ENCODE results near the gene GPA33.

Gene GPA33

DNA sequence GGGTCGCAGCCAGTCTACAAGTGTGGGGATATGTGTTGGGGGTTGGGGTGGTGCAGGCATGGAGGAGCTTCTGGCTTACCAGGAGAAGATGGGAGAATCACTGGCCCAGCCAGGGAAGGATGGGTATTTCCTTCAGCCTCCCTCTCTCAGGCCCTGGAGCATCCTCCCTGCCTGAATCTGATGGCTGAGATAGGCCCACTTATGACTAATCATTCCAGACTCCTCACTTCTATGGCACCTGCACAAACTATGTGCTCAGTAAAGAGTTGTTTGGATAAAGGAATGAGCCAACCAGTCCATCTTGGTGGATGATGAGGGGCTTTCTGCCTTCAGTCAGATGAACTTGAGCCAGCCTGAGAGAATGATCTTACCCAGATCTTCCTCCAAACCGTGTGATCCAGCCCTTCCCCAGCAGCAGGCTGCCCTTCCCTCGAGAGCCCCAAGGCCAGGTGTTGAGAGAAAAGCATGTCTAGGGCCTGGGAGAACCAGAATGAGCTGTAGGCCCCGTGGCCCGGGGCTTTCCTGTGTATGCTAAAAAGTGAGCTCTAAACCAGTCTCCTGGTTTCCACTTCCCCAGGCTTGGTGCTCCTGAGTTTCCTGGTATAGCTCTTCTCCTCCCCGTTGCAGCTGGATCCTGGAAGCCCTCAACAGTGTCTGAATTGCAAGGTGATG is 1.3 kb downstream of the GPA33 start:
- in situ Hi-C loops (cut with HindIII; ENCODE audit: low sequenced_read_pairs), result no loop called here

DNA sequence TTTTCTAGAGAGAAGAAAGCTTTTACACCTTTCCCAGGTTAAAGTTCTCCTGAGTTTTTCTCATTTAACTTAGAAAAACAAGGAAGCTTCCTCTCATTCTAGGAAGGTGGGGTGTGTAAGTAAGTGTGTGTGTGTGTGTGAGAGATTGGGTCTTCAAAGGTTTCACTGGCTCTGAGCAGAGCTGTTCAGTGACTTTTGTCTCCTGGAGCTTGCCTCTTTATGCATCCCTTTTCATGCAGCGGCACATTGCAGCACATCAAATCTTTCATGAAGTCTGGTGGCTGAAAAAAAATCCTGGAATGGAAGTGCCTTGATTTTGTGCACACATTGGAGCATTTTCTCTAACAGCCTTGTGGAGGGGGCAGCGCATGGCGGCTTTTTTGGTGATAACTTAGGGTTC is 3.4 kb downstream of the GPA33 start:
- in situ Hi-C loops (cut with HindIII; ENCODE audit: low sequenced_read_pairs), result no loop called here

DNA sequence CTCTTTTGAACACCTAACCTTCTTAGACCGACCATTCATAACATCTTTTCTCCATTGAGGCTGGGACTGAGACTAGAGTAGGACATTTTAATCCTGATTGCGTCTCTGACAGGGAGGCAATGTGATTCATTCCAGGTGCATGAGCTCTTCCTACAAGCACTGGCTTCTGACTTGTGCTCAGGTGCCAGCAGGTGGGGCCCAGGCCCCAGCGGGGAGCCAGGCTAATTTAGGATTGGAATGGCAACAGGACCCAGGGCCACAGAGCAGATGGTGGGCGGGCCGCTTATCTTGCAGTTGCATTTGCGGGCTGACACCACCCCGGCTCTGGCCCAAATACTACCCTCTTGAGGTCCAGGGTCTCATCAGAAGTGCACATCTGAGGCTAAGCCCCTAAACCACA is 4.1 kb downstream of the GPA33 start:
- in situ Hi-C loops (cut with HindIII; ENCODE audit: low sequenced_read_pairs), result no loop called here

- in situ Hi-C loops (cut with HindIII; ENCODE audit: low sequenced_read_pairs), result no loop called here
Measured at GRCh38 chr1:167084757-167085156, 5.4 kb downstream of the GPA33 start.

GRCh38 chr1:167083871-167084270 is 6.3 kb downstream of the GPA33 start:
- in situ Hi-C loops (cut with HindIII; ENCODE audit: low sequenced_read_pairs), result no loop called here

DNA sequence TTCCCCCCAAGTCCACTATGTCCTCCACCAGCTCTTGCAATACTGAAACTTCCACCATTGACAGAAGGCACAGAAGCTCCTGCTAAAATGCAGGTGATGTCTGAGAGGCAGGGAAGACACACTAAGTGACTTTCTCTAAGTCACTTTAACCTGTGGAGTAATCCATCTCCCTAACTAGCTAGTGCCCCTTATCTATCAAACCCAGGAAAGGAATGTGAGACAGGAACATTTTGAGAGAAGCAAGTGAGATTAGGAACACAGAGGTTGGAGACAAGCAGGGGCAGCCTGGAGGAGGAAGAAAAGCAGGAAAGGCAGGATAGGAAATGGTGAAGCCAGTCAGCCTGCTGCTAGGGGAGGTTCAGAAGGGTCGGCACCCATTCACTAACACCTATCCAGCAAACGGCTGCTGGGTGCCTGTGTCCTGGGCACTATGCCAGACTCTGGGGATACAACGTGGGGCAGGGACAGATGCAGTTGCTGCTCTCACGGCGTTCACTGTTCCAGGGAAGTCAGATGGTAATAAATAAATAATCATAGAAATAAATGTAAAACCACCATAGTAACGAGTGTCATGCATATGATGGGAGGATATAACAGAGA is 7.0 kb downstream of the GPA33 start:
- in situ Hi-C loops (cut with HindIII; ENCODE audit: low sequenced_read_pairs), result no loop called here

DNA sequence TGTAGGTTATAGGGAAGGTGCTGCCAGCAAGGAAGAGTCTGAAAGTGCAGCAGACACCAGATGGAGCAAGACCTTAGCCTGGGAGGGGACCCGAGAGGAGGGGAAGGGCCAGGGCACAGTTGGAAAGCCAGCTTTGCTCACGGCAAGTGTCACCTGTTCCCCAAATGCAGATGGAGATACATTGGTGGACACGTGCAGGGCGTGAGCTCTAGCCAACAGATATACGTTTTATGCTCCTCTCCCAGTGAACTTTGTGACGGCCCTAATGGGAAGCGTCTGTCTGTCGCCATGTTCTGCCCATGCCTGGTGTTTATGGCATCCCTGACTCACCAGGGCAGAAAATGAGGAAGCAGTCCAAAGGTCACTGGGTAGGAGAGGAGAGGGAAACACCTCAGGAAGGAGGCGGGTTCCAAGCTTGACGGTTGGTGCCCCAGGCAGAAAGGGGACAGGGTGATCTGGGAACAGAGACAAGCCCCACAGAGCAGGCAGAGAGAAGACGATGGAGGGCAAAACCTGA is 7.6 kb downstream of the GPA33 start:
- in situ Hi-C loops (cut with HindIII; ENCODE audit: low sequenced_read_pairs), result no loop called here

- in situ Hi-C loops (cut with HindIII; ENCODE audit: low sequenced_read_pairs), result no loop called here
Measured at GRCh38 chr1:167081594-167082156, 8.5 kb downstream of the GPA33 start.

DNA sequence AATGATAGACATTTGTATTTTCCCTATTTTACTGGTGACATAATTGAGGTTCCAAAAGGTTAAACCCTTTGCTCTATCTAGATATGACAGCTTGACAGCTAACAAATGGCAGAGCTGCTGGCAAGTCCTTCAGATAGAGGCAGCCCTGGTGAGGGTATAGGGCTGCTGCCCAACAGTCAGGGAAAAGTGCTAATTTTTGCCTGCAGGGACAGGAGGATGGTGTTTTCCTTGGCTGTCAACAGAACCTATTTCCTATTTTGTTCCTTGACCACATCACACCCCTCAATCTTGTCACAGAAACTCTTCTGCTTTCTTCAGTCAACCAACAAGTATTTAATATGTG is 12.3 kb downstream of the GPA33 start:
- in situ Hi-C loops (cut with HindIII; ENCODE audit: low sequenced_read_pairs), result no loop called here

- in situ Hi-C loops (cut with HindIII; ENCODE audit: low sequenced_read_pairs), result no loop called here
Measured at GRCh38 chr1:167077128-167077867, 12.9 kb downstream of the GPA33 start.

GRCh38 chr1:167076136-167076710 is 14.0 kb downstream of the GPA33 start:
- in situ Hi-C loops (cut with HindIII; ENCODE audit: low sequenced_read_pairs), result no loop called here

DNA sequence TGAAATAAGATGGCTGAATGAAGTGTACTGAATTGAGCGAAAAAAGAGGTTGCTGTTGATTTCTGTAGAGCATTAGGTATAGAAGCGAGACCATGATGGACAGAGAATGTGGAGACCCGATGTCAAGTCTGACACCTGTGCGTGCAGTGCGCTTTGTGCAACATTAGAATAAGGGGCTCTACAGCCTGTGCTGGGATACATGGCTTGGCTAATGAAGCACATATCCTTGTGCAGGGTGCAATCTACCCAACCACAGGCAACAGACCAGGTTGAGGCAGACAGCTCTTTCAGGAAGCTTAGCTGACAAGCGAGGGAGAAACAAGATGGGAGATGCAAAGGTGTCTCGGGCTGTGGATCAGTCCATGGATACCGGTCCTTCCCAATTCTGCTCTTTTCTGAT is 18.9 kb downstream of the GPA33 start:
- in situ Hi-C loops (cut with HindIII; ENCODE audit: low sequenced_read_pairs), result loop anchor here (25.0 kb wide), 1 partner anchor 366 kb away; no protein-coding TSS in a partner anchor

- in situ Hi-C loops (cut with HindIII; ENCODE audit: low sequenced_read_pairs), result loop anchor here (10.0 to 25.0 kb wide), 2 partner anchors 154 to 369 kb away; no protein-coding TSS in a partner anchor
Measured at GRCh38 chr1:167068761-167069160, 21.4 kb downstream of the GPA33 start.

GRCh38 chr1:167067904-167068303 is 22.3 kb downstream of the GPA33 start:
- in situ Hi-C loops (cut with HindIII; ENCODE audit: low sequenced_read_pairs), result loop anchor here (10.0 to 25.0 kb wide), 2 partner anchors 153 to 369 kb away; no protein-coding TSS in a partner anchor

- in situ Hi-C loops (cut with HindIII; ENCODE audit: low sequenced_read_pairs), result loop anchor here (10.0 to 25.0 kb wide), 2 partner anchors 152 to 371 kb away; no protein-coding TSS in a partner anchor
Measured at GRCh38 chr1:167066333-167067122, 23.6 kb downstream of the GPA33 start.

DNA sequence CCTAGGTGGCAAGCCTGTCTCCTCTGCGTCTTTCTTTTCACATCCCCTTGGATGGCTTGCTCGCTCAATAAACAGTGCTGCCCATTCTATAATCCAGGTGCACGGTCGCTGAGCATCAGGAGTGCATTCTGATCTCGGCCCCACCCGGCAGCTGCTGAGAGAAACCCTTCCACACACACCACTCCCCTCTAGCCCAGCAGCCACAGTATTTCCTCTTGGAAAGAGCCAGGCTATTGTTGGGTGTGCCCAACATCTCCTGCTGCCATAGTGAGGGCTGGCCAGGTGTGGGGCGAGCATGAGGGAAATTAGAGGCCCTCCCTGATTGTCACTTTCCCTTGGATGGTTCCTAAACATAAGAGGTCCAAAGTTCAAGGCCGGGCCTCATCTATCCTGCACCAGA is 24.7 kb downstream of the GPA33 start:
- in situ Hi-C loops (cut with HindIII; ENCODE audit: low sequenced_read_pairs), result loop anchor here (10.0 to 25.0 kb wide), 2 partner anchors 151 to 372 kb away; no protein-coding TSS in a partner anchor

DNA sequence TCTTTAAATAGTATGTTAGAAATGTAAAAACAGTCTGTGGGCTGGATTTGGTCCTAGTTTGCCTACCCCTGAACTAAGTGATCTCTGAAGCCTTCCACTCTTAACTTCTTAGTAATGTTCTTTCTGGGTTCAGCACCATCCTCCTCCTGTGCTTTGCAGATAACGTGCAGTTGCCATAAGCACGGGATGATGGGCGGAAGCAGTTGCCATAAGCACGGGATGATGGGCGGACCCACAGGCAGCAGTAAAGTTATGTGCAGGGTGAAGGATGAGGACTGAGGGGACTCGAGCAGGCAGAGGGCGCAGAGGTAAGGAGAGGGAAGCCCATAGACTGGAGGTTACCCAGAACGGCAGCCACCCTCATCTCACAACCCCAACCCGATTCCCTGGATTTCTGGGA is 25.6 kb downstream of the GPA33 start:
- in situ Hi-C loops (cut with HindIII; ENCODE audit: low sequenced_read_pairs), result loop anchor here (10.0 to 25.0 kb wide), 2 partner anchors 150 to 373 kb away; no protein-coding TSS in a partner anchor

DNA sequence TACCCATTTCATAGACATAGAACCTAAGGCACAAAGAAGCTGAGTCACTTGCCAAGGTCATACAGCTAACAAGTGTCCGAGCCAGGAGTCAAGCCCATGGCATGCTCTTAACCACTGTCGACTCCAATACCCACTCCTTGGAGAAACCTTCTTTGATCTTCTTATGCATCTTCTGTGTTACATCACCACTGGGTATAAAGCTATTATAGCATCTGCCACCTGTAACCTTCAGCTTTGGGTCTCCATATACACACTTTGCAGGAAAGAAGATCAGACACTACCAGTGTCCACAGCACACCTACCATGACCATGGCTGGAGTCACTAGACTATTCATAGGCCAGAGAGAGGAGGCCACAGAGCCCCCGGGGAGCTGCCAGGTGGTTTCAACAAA is 29.1 kb downstream of the GPA33 start:
- in situ Hi-C loops (cut with HindIII; ENCODE audit: low sequenced_read_pairs), result loop anchor here (10.0 to 25.0 kb wide), 2 partner anchors 146 to 376 kb away; no protein-coding TSS in a partner anchor

DNA sequence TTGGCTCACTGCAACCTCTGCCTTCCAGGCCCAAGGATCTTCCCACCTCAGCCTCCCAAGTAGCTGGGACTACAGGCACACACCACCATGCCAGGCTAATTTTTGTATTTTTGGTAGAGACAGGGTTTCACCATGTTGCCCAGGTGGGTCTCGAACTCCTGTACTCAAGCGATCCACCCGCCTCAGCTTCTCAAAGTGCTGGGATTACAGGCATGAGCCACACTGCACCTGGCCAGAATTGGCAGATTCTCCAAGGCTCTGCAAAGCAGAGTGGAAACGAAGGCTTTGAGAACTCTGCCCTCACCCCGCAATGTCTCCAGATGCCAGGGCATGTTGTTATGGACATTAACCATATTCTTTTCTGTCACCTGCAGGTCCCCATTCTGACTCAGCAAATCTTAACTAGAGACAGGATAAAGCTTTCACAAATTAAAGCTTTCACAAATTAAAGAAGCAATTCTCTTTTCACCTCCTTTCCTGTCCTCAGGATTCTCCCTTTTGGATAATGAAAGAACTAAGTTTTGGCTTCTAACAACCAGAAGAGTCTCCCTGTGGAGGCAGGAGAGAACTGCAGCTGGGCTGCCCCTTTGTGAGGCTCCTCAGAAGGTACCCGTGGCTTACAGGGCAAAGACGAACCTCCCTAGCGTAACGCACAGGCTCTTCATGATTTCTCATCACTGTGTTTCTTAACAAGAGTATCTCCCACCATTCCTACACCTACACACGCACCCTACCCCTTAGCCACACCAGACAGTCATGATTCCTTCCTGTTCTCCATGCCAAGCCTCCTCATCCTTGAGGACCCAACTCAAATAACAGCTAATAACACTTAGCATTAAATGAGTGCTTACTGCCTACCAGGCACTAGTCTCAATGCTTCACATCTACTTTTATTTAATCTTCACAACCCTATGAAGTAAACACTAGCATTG is 29.8 kb downstream of the GPA33 start:
- in situ Hi-C loops (cut with HindIII; ENCODE audit: low sequenced_read_pairs), result loop anchor here (10.0 to 25.0 kb wide), 2 partner anchors 146 to 377 kb away; no protein-coding TSS in a partner anchor
